GM21390 (cell line): Measurements from ENCODE around the gene CACTIN.
"Not testable (repeated sequence)": the region's sequence is repeated elsewhere in the genome, so short reads cannot be mapped to it uniquely, and the experiment has no call there.

Source experiments
- ATAC-seq: cut with Tn5 transposase; IDR thresholded peaks from one replicate; pipeline ENCODE4 v1.9.1; 2021; ENCODE audit not compliant: unreplicated experiment

The CACTIN gene

DNA sequence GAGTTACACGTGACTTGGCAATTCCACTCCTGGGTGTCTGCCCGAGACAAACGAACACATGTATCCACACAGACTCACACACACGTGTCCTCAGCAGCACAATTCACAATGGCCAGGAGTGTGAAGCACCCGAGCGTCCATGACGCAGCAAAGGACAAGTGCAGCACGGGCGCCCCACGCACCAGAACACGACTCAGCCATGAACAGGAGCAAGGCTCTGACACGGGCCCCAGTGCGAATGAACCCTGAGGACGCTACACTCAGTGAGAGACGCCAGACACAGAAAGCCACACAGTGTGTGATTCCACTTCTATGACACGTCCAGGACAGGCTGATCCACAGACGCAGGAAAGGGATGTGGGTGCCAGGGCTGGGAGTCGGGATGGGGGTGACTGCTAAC is 37.2 kb upstream of the CACTIN start:
- no peak for ATAC-seq

DNA sequence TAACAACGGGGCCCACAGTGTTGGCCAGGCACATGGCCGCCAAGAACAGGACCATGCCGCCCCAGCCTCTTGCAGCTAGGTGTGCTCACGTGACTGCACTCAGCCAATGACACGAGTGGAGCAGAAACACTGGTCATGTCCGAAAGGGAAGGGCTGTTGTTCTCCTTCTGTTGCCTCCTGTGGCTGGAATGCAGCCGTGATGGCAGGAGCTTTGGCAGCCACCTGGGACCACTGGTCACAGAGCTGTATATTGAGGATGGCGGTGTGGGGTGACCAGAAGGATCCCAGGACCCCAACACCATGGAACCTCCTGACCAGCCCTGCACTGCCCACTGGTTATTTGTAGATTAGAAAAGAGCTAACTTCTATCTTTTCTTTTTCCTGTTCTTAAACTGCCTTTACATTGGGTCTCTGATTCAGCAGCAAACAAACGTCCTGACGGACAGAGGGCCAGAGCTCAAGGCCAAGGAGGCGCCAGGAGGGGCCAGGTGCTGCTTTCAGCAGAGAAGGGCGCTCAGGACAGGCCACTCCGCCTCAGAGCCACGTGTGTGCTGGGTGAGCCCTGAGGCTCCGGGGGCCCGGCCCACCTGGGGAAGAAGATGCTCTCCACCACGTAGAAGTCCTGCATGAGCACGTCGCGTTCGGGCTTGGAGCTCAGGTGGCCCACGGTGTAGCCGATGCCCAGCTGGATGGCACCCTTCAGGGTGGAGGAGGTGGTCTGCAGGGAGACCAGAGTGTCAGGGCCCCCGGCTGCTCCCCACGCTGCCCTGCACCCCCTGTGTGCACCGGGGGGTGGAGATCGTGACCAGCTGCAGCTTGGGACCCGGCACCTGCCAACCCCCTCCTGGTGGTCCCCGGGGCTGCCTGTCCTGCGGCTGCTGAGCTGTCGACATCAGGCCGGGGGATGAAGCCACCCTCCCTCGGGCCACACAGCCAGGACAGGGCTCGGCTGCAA is 35.0 kb upstream of the CACTIN start:
- no peak for ATAC-seq

DNA sequence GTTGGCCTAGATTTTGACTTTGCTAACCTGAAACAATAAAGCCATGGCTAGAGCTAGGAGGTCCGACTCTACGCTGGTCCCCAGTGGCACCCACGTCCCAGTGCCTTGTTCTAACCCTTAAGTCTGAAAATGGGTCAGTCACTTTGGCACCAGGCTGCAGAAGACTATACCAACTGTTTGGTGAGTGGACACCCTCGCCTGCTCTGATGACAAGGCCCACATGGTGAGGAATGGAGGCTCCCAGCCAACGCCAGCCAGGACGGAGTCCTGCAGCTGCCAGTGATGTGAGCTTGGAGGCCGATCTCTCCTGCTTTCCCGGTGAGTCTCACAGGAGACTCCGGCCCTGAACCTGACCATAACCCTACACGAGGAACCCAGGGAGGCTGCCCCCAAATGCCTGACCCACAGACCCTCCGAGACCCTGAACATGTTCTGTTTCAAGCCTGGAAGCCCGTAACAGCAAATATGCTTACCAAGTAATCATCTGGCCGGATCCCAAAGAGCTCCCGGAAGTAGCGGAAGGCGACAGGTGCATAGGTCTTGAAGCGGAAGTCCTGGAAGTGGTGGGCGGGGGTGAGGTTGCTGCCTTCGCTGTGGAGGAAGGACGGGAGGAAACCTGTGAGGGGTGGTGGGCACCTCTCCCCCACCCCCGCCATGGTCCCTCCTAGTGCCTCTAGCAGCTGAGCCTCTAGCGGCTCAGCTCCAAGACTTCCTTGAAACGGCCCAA is 34.1 kb upstream of the CACTIN start:
- no peak for ATAC-seq

DNA sequence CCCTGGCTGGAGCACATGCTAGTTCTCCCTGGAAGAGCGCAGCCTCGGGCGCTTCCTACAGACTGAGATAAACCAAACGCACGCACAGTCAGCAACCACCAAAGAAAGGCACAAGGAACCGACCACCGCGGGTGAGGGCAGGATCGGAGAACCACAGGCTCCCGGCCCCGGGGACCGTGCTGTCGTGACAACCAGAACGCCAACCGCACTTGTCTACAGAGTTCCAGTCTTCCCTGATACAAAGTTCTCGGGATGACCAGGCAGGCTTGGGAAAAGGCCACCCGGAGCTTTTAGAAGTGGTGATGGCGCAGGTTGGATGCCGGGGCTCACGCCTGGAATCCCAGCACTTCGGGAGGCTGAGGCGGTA is 33.1 kb upstream of the CACTIN start:
- ATAC-seq = no peak

DNA sequence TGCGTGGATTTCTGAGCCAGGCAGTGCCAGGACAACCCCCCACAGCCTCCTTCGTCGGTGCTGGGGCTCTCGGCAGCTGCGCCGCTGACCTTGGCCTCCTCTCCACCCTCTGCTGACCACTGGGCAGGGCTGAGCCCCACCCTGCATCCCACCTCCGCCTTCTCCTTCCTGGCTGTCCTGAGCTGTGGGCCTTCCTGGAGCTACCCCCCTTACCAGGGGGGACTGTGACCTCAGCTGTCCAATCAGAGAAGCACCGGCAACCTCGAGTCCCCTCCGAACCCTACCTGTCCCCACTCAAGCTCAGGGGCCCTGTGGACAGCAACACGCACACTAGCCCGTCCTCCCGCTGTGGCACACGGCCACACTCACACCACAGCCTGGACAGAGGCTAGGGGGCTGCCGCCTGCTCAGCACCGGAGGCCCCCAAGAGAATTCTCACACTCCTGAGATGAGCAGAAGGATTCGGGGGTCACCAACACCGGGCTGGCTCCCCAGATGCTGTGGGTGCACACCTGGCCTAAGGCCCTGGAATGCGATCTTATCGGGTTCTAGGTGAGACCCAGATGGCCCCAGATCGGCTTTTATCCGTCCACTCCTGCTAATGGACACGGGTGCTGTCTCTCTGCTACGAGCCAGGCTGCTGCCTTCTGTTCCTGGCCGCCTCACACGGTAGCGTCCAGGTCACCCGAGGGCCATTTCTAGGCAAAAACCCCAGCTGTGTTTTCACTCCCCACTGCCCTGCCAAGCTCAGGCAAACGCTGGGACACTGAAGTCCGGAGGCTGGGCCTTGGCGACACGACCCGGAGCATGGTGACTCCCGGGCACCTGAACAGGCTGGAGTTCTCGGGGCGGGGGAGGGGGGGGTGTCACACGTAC is 32.5 kb upstream of the CACTIN start:
- ATAC-seq = no peak

DNA sequence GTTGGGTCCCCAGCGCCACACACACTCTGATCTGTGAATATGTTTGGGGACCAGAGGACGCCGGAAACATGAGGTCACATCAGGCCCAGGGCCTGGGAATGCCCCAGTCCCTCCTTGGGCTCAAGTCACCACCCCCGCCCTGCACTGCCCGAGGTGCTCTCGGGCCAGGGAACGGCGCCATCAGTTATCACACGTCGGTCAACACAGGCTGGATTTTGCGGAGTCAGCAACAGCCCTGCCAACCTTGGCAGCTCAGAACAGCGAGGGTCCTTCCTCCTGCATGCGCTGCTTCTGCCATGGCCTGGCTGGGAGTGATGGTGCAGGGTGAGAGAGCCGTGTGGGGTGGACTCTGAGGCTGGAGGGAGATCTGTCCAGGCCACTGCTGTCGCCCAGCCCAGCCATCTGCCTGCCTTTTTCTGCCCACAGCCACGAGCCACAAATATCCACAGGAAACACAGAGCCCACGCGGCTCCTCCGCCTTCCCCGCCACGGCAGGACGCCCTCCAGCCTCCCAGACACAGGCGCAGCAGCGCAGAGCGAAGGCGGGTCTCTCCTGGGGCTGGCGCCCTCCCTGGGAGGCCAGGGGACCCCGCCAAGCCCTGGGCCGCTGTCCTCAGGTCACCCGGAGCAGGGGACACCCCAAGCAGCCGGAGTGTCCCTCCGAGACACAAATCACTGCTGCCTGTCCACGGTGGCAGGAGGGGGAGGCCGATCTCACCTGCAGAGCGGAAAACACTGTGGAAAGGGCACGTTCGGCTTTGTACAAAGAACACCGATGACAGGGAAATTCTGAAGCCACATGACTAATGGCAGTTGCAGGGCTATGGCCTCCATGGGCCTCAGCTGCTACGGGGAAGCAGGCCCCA is 31.6 kb upstream of the CACTIN start:
- ATAC-seq = no peak

DNA sequence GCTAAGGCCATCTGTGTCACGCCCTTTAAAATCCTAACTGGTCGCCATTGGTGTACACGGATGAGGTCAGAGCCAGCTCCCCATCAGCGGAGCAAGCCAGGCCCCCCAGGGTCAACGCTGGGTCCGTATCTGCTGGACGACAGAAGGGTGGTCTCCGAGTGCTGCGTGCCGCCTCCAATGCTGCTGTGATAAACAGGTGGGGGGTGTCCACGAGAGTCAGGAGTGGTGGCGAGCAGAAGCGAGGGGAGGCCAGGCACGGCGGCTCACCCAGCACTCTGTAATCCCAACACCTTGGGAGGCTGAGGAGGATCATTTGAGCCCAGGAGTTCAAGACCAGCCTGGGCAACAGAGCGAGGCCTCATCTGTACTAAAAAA is 30.8 kb upstream of the CACTIN start:
- no peak for ATAC-seq

DNA sequence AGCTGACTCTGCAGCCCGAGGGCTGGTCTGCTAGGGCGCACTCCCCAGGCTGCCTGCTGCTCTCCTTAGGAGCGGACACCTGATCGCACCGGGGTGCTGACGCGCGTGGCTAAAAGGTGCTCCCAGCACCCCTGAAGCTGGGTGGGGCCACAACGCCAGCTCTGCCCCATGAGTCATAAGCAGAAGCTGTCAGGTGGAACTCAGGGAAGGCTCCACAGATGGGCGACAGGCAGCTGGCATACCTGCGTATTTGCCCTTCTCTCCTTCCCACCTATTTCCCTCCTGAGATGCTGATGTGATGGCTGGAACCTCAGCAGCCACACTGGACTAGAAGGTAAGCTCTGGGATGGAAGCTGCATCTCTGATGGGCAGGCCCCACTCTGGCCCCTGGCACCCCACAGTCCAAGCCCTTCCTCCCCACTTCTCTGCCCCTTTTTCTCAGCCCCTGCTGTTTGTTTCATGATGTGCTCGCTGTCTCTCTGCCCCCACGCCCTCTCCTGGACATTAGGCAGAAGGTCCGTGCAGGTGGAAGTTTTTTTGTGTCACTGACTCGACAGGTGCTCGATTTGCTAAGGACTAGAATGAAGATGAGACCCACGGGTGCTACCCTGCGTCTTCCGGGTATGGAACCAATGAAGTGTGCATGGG is 30.3 kb upstream of the CACTIN start:
- no peak for ATAC-seq

DNA sequence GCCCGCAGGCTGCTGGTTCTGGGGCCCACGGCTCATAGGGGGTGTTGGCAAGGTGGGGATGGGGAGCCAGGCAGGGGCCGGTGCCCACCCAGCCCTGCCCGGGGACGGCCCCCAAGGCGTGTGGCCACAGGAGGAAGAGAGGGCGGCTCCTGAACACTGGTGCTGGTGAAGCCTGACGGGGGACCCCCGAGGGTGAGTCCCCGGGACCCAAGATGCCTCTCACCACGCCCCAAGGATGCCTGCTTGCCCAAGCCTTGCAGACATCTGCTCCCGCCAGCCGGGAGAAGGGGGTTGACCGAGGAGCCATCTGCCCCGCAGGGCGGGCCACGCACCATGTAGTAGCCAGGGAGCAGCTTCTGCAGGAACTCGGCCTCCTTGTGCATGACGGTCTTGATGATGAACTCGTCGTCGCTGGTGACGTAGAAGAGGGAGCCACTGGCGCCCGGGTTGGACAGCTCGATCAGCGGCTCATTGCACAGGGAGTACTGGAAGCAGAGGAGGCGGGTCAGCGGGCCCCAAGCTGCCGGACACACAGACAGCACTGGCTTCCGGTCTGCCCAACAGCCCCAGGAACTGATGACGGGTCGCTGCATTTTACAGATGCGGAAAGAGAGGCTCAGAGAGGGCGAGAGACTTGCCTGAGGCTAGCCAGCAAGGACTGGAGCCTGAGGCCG is 29.6 kb upstream of the CACTIN start:
- no peak for ATAC-seq

DNA sequence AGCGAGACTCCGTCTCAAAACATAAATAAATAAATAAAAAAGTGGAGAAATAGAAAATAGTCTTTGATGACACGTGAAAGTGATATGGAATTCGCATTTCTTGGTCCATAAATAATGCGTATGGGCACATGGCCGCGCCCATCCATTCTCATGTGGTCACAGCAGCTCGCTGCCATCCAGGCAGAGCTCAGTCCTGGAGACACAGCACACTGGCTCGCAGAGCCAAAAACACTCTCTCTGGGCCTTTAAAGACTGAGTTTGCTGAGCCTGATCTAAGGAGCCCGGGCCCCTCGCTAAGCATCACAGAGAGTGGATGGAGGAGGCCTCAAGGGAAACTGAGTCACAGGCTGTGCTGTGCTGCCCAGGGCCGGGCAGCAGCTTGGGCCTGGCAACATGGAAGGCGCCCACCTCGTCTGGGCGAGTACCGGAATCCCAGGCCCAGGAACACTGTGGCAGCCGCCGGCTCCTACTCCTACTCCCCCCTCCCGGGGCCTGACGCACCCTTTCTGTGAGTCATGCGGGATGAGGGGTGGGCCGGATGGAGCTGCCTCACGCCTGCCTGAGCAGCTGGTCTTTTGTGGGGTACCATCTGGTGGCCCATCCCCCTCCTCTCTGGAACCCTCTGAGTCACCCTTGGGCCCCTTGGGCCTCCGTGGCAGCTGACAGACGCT is 28.9 kb upstream of the CACTIN start:
- ATAC-seq = no peak

DNA sequence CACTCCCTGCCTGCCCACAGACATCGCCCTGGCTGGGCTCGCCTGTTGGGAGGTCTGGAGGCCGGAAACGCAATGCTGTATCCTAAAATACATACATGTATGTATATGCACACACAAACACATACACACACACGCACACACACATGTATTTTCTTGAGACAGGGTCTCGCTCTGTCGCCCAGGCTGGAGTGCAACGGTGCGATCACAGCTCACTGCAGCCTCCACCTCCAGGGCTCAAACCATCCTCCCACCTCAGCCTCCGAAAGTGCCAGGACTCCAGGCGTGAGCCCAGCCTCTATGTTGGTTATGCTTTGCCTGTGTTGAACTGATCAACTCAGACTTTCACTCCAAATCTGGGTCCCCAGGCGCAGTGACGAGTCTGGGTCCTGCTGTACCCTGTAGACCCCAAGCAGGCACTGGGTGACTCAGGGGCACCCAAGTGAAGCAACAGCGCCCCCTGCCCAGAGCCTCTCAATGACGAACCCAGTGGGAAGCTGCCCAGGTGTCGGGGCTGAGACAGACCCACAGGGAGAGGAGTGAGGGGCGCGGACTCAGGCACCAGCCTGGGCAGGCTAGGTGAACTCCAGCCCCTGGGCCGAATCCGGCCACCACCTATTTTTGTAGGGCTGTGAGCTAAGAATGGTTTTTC is 27.4 kb upstream of the CACTIN start:
- ATAC-seq = no peak

DNA sequence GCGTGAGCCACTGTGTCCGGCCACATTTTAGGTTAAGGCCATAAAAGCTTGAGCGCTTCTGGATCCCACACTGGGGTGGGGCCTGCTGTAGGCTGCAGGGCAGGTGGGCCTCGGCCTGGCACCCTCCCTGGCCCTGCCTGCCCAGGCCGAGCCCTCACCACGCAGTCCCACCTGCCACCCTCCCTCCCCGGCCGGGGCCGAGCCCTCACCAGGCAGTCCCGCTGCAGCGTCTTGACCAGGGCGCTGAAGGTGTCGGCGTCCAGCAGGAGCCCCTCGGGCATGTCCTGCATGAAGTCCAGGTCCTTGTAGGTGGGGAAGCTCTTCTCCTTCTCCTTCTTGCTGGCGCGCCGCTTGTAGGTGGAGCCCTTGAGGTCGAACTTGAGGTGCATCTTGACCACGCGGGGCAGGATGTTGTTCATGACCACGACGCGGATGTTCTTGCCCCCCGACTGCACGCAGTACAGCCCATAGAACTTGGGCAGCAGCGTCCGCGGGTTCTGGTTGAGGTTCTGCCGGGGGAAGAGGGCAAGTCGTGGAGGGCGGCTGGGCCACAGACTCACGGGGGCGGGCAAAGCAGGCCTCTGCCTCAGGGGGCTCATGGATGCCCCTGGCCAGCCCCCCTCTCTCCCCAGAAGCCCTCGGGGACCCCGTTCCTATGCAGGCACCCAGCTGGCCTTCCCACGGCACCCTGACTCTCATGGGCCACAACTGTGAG is 26.6 kb upstream of the CACTIN start:
- ATAC-seq = no peak

DNA sequence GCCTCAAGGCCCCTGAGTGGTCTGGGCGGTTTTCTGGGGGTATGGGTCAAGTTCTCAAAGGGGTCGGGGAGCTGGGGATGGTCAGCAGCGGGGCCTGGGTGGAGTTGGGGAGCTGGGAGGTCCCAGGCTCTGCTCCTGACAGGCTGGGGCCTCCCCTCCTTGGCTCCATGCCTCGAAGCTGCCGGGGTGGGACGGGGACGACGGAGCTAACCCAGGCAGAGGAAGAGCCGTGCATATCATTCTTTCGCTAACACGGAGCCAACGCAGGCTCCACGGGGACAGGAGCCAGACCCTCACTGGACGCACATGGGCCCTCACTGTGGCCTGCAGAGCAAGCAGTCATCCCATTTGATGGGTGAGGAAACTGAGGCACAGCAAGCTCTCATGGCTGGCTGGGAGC is 25.8 kb upstream of the CACTIN start:
- no peak for ATAC-seq

DNA sequence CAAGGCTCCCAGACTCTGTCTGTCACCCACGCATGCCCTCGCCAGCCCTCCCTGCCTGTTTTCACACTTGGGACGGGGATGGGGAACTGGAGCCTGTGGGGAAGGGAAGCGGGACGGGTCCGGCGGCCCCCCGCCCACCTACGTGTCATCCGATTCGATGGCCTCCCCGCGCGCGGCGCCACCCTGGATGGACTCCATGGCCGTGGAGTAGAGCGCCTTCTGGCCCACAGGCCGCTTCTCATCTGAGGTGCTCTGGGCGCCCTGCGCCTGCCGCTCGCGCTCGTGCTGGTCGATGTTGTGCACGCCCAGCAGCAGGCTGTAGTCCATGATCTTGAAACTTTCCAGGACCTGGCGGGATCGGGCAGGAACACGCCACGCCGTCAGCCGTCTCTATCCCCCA is 25.1 kb upstream of the CACTIN start:
- no peak for ATAC-seq

DNA sequence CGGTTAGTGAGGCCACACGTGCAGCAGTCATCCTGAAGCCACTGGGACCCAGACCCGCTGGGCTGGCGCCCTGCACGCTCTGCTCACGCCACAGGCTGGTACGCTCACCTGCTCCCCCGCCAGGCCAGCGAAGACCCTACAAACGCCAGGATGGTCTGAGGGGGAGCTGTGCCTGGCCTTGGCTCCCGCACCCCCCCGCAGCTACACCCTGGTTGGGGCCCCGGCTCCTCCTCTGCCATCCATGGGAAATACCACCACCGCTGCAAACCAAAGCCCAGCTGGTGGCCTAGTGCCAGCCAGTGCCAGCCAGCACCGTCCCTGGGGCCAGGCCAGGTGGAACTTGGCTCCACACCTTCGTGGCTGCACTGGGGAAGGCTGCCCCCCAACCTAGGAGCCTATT is 23.3 kb upstream of the CACTIN start:
- no peak for ATAC-seq

DNA sequence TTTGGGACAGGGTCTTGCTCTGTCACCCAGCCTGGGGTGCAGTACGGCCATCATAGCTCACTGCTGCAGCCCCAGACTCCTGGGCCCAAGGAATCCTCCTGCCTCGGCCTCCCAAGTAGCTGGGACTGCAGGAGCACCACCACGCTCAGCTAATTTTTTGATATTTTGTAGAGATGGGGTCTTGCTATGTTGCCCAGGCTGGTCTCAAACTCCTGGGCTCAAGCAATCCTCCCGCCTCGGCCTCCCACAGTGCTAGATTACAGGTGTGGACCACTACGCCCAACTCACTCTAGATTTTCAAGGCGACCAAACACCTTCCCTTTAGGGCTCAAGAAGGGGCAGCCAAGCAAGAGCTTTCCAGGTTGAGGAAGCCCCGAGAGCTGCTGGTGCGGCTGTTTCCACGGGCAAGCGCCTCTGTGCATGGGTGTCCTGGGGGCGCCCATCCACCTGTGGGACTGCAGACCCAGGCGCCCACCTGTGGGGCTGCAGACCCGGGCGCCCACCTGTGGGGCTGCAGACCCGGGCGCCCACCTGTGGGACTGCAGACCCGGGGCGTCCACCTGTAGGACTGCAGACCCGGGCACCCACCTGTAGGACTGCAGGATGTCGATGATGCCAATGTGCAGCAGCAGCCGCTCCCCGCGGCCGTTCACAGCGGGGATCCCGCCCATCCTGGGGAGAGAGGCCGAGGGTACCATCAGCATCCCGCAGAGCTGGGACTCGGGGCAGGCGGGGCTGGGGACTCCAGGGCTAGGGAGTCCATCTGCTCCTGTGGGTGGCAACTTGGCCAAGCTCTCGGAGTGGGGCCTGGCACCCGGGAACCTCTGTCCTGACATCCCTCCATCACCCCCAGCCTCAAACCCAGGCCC is 21.7 kb upstream of the CACTIN start:
- no peak for ATAC-seq

DNA sequence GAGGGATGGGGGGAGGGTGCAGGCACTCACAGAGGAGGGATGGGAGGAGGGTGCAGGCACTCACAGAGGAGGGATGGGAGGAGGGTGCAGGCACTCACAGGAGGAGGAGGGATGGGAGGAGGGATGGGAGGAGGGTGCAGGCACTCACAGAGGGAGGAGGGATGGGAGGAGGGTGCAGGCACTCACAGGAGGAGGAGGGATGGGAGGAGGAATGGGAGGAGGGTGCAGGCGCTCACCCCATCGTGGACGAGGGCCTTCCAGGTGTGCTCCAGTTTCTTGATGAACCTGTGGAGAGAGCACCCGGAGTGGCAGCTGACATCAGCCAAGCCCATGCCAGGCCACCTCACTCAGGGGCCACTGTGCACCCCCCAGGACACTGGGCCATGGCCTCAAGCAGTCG is 20.5 kb upstream of the CACTIN start:
- not testable (repeated sequence) for ATAC-seq
